ENCODE data around the gene ASPM. TPM values are rescaled to one million over a fixed set of nuclear protein-coding genes. Genes with fewer than 3 reads are reported as not detected.

ASPM gene, protein sequence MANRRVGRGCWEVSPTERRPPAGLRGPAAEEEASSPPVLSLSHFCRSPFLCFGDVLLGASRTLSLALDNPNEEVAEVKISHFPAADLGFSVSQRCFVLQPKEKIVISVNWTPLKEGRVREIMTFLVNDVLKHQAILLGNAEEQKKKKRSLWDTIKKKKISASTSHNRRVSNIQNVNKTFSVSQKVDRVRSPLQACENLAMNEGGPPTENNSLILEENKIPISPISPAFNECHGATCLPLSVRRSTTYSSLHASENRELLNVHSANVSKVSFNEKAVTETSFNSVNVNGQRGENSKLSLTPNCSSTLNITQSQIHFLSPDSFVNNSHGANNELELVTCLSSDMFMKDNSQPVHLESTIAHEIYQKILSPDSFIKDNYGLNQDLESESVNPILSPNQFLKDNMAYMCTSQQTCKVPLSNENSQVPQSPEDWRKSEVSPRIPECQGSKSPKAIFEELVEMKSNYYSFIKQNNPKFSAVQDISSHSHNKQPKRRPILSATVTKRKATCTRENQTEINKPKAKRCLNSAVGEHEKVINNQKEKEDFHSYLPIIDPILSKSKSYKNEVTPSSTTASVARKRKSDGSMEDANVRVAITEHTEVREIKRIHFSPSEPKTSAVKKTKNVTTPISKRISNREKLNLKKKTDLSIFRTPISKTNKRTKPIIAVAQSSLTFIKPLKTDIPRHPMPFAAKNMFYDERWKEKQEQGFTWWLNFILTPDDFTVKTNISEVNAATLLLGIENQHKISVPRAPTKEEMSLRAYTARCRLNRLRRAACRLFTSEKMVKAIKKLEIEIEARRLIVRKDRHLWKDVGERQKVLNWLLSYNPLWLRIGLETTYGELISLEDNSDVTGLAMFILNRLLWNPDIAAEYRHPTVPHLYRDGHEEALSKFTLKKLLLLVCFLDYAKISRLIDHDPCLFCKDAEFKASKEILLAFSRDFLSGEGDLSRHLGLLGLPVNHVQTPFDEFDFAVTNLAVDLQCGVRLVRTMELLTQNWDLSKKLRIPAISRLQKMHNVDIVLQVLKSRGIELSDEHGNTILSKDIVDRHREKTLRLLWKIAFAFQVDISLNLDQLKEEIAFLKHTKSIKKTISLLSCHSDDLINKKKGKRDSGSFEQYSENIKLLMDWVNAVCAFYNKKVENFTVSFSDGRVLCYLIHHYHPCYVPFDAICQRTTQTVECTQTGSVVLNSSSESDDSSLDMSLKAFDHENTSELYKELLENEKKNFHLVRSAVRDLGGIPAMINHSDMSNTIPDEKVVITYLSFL (N-terminal part only)
- 0.35 TPM for total RNA-seq
- long read RNA-seq, result 0 reads

DNA sequence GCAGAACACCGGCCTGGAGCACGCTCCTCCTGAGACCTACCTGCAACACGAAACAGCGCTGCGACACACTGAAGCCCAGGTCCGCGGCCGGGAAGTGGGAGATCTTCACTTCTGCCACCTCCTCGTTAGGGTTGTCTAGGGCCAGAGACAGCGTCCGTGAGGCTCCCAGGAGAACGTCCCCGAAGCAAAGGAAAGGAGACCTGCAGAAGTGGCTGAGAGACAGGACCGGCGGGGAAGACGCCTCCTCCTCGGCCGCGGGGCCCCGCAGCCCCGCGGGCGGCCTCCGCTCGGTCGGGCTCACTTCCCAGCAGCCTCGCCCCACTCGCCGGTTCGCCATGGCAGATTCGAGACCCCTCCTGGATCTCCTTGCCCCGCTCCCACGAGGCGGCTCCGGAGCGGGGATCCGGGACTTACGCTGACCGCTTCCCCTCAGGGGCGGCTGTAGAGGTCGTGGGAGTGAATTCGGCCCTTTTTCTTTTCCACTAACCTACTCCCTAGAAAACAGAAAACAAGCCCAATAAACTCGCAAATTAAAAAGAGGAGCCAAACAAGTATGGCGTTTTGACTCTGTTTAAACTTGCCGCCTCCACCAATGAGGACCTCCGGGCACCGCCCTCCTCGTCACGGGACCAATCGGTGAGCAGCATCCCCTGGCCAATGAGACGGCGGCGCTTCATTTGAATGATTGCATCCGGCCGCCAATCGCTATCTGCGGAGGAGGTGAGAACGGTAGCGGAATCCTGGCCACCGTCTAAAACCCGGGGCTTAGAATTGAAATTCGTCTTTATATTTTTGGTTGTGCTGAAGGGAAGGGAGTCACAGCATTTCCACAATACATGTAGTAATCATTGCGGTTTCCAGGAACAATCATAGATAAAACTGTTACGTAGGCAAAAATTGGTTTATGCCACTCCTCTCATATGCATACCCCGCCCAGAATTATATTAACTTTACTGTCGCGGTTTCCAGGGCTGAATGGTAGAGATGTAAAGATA lies at the start of gene ASPM:
ASPM (minus strand) TSS at position 569 of the 995 bp plus-strand sequence; CDS start at position 337, 232 bp downstream.
- DNase-seq (ENCODE audit: missing footprints), result peak; percentile 97
- ATAC-seq, result peak; percentile 99
- intact Hi-C loops (cut with DNase I), result no loop called here

DNA sequence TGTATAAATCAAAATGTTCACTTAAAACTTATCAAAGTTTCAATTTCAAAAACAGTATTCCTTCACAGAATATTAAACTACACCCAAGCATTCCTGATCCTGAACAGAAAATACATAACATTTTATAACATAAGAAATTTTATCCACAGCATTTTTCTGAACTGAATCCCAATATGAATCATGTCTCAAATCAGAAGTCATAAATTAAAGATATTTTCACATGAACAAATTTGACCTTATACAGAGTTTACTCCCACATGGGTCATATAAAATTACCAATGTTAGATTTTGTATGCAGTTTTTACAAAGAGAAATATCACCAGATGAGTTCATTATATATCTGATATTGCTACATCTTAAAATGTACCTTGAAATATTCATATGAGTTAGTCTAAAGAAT lies 48.6 kb upstream of the ASPM start:
- intact Hi-C loops (cut with DNase I), result no loop called here
- DNase-seq (ENCODE audit: missing footprints) (no peak), ATAC-seq (no peak)

DNA sequence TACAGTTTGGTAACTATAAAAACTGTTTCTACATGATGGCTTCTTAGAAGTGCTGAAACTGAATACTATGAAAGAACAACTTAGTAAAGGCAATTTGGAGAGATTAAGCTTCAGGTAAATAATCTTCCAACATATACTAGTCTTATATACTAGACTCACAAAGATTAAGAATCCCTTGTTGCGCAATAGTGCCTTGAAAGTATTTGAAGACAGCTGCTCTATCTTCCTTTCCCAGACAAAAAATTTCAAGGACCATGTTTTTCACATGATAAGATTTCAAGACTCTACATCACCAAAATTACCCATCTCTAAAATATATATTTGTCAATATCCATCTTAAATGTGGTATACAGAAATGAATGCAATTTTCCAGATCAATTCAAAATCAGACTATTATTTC lies 37.7 kb upstream of the ASPM start:
- DNase-seq (ENCODE audit: missing footprints), result no peak
- intact Hi-C loops (cut with DNase I), result loop anchor here (5.0 kb wide), 1 partner anchor 173 kb away; no protein-coding TSS in a partner anchor
- ATAC-seq, result no peak

DNA sequence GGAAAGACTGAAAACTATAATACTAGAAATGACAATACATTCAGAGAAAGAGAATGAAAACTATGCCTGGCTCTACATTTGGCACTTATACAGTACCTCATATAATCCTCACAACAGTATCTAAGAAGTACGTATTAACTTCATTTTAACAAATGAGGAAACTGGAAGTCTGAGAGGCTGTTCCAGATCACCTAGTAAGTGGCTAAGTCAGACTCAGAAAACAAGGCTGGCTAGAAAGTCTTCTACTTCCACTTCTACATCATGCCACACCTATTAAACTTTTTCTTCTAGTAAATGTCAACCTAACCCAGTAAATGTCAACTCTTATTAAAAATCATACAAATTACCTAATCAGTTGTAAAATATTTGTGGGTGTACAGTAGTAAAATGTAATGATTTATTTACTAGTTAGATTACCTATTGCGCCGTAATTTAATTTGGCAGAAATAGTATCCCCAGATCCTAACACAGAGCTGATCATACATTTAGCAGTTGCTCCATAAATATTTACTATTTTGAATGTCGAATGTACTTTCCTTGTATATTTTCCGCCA lies 36.8 kb upstream of the ASPM start:
- ATAC-seq, result no peak
- intact Hi-C loops (cut with DNase I), result loop anchor here (5.0 kb wide), 1 partner anchor 174 kb away; no protein-coding TSS in a partner anchor
- no peak for DNase-seq (ENCODE audit: missing footprints)

DNA sequence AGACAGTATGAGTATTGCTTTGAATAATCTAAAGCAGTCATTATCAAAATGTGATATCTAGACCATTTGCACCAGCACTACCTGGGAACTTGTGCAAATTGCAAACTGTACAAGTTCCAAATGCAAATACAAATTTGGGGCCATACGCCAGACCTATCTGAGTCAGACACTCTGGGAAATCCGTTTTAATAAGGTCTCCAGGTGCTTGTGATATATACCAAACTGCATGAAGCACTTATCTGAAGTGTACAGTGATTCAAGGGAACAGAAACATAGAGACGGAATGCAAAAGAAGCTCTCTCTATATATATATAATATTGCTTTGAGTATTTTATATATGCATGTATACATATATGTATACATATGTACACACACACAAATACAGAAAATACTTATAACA lies 36.2 kb upstream of the ASPM start:
- intact Hi-C loops (cut with DNase I), result loop anchor here (5.0 kb wide), 1 partner anchor 175 kb away; no protein-coding TSS in a partner anchor
- DNase-seq (ENCODE audit: missing footprints), result no peak
- no peak for ATAC-seq

DNA sequence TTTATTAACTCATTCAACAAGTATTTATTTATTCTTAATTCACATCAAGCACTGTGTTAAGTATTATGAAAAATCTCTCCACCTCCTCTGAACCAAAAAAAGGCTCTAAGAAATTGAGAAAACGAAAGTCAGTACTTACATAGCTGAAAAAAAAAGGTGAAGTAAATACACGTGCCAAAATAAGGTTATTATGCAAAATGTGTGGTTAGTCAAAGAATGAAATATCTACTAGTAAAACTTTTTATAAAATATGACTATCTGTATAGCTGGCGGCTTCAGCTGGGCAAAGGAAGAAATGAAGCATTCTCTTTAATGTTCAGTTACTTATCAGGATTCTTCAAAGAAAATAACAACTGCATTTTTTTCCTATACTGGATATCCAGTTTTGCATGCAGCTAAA lies 35.5 kb upstream of the ASPM start:
- intact Hi-C loops (cut with DNase I), result loop anchor here (5.0 kb wide), 1 partner anchor 175 kb away; no protein-coding TSS in a partner anchor
- ATAC-seq (no peak), DNase-seq (ENCODE audit: missing footprints) (no peak)

DNA sequence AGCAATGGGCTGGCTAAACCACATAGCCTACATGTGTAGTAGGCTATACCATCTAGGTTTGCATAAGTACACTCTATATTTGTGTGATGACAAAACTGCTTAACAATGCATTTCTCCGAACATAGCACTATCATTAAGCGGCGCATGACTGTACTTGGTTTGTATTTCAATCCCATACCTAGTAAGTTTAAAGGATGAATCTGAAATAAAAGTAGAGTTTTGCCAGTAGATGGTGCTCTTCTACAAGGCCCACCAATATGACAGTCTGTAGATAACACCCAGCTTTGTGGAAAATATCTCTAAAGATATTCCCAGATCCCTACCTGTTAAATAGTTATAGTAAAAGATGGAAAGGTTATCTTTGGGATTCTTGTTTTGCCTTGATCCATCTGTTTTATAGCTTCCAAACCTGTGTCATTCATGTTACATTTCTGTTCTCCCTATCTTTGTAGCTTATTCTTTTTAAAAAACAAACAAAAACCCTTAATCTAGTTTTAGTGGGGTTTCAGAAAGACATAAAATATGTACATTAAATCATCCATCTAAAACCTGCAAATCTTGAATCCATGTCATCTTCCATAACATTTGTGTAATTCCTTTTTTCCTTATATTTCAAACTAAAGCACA lies 33.9 kb upstream of the ASPM start:
- no peak for DNase-seq (ENCODE audit: missing footprints)
- no peak for ATAC-seq
- intact Hi-C loops (cut with DNase I), result loop anchor here (5.0 kb wide), 1 partner anchor 177 kb away; no protein-coding TSS in a partner anchor

DNA sequence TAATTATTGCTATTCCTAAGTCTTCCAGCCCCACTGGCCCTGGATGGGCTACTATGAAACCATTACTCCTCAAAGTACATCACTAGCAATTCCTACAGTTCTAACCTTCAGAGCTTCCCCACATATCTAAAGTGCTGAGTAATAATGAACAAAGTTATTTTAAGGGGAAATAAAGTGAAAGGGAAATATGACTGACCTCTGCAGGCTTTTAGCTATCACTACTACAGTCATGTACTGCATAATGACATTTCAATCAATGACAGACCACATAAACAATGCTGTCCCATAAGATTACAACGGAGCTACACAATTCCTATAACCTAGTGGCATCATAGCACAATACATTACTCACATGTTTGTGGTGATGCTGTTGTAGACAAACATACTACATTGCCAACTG lies 32.5 kb upstream of the ASPM start:
- DNase-seq (ENCODE audit: missing footprints), result no peak
- ATAC-seq, result no peak
- intact Hi-C loops (cut with DNase I), result no loop called here

DNA sequence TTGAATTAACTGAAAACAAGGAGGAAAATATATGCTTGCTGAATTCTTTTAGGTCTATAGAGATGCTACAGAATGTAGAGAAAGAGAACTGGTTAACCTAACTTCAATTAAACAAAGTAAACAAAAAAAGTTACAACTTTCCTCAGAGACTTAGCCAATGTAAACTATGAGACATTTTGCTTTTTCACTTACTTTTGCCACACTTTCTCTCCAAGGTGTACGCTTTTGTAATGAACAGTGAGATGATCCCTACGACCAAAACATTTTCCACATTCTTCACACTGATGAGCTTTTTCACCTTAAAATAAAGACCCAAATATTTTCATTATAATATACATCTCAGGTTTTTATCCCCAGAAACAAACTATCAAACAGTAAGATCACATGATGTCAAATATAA lies 28.3 kb upstream of the ASPM start:
- no peak for ATAC-seq
- intact Hi-C loops (cut with DNase I), result no loop called here
- no peak for DNase-seq (ENCODE audit: missing footprints)

DNA sequence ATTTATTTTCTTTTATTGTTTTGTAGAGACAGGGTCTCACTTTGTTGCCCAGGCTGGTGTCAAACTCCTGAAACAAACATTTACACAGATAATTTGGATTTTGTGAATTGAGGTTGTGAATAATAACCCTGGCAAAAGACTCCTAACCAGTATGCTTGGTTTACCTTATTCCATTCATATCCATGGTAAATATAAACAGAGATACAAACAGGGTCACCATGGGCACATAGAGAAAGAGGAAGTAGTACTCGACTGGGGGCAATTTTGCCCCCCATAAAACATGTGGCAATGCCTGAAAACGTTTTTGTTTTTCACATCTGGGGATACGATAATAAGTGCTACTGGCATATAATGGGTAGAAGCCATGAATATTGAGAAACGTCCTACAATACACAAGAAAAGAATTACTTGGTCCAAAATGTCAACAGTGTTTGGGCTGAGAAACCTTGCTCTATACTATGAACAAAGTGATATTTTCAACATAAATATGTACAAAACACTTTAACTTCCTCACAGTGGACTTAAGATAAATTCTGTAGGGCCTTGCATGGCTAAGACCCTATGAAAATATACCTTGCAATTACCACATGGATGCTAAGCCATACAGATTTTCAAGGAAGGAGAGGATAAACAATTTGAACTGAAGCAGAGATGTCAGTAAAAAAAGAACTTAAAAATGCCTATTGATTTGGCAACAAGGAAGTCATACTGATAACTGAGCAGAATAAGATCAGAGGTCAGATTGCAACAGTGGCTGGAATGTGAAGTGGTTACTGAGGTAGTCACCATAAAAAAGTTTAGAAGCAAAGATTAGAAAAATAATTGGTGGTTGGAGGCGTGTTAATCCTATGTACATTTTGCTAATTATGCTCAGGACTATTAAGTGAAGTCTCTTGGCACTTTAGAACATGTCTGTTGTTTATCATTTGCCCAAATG lies 27.4 kb upstream of the ASPM start:
- DNase-seq (ENCODE audit: missing footprints) (no peak), ATAC-seq (no peak)
- intact Hi-C loops (cut with DNase I), result no loop called here

DNA sequence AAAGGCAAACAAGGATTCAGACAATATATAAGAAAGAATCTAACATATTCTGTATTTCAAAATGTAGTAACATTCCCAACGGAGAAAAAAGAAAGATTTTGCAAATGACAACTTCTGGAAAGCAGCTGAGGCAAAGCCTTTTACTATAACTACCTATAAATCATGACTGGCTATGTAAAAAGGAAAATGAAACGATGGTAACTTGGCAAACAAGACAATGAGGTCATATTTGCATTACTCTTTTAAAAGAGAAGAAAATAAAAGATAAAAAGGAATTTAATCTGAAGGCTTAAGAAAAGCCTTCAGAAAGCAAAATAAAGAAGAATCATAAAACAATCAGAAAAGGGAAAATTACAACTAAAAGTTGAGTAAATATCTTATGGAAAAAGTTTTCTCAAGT lies 25.1 kb upstream of the ASPM start:
- ATAC-seq (no peak), DNase-seq (ENCODE audit: missing footprints) (no peak)
- intact Hi-C loops (cut with DNase I), result no loop called here

DNA sequence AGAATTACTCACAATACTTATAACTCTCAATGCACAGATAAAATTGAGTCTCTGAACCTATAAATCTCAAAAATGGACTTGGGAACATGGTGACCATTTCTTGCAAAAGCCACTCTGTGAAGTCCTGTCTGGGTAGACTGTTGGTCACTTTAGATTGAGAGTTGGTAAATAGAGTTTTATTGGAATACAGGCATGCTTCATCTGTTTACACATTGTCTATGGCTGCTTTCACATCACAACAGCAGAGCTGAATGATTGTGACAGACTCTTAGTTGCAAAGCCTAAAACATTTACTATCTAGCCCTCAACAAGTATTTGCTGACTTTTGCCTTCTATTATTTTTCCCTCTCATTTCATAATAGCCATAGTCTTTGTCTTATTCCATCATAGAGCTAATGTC lies 24.1 kb upstream of the ASPM start:
- intact Hi-C loops (cut with DNase I), result no loop called here
- no peak for ATAC-seq
- DNase-seq (ENCODE audit: missing footprints), result no peak

DNA sequence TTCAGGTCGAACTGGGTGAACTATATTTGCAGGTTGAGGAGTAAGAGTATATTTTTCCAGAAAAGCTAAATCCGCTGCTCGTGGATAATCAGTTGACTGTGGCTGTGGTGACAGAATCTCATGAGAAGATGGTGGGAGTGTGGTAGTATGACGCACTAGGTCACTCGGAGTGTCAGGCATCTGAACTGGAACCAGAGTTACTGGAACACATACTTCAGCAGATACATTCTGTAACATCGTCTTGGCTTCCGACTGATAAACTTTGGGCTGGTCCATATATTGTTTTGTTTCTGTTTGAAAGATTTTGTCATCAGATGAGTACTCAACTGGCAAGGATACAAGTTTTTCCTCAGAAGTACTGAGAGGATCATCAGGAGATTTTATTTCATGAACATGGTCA lies 13.0 kb upstream of the ASPM start:
- intact Hi-C loops (cut with DNase I), result no loop called here
- ATAC-seq (no peak), DNase-seq (ENCODE audit: missing footprints) (no peak)

DNA sequence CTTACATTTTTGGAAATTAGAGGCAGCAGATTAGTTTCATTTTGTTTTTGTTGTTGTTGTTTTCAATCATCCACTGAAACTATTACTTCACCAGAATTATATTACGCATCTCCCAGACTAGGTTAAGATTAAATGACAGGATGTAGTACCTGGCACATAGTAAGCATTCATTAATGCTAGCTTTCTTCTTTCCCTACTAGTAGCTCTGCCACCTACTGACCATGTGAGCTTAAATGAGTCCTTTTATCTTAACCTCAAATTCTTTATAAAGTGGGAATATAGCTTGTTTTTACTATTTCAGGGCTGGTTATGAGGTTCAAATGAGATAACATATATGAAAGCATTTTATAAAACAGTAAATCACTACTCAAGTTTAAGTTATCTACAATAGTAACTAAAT lies 10.2 kb upstream of the ASPM start:
- ATAC-seq (no peak), DNase-seq (ENCODE audit: missing footprints) (no peak)
- intact Hi-C loops (cut with DNase I), result no loop called here

DNA sequence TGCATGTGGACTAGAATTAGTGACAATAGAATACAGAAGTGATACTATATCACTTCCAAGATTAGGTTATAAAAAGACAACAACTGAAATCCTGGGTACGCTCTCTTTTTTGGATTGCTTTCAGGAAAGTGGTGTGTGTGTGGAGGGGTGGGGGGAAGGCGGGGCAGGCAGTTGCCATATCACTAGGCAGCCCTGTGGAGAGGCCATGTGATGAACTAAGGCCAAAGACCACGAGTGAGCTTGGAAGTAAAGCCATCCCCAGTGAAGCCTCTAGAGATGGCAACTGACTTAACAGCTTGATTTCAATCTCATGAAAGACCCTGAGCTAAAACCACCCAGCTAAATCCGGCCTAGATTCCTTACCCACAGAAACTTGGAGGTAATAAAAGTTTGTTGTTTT lies 6.2 kb upstream of the ASPM start:
- ATAC-seq (no peak), DNase-seq (ENCODE audit: missing footprints) (no peak)
- intact Hi-C loops (cut with DNase I), result no loop called here

DNA sequence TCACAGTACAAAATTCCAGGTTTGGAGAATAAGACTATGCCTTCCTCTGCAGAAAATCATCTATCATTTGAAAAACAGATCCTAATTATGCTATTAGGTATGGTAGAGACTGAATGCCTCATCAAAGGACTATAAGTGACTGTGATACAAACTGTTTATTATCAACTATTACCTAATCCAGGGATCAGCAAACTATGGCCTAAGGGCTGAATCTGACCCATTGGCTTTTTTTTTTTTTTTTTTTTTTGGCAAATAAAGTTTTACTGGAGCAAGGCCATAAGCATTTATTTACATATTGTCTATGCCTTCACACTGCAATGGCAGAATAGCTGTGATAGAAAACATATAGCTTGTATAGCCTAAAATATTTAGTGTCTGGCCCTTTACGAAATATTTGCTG lies 4.7 kb upstream of the ASPM start:
- ATAC-seq (no peak), DNase-seq (ENCODE audit: missing footprints) (no peak)
- intact Hi-C loops (cut with DNase I), result no loop called here
